HG03460 (cell line): ENCODE data around the gene LSAMP.

Experiments
- ATAC-seq: cut with Tn5 transposase; IDR thresholded peaks from one replicate; pipeline ENCODE4 v1.9.1; 2021; ENCODE audit not compliant: unreplicated experiment

LSAMP gene

GRCh38 chr3:115980709-115981108 lies 464.6 kb downstream of the LSAMP start:
- no peak for ATAC-seq

- no peak for ATAC-seq
These were observed 467.4 kb downstream of the LSAMP start for GRCh38 chr3:115977866-115978265.

GRCh38 chr3:115975796-115976195 lies 469.5 kb downstream of the LSAMP start:
- ATAC-seq: no peak

- no peak for ATAC-seq
These were observed 469.9 kb downstream of the LSAMP start for GRCh38 chr3:115975353-115975752.

GRCh38 chr3:115974940-115975339 lies 470.3 kb downstream of the LSAMP start:
- no peak for ATAC-seq

GRCh38 chr3:115968871-115969270 lies 476.4 kb downstream of the LSAMP start:
- no peak for ATAC-seq

GRCh38 chr3:115961380-115961779 lies 483.9 kb downstream of the LSAMP start:
- ATAC-seq: no peak

GRCh38 chr3:115960799-115961198 lies 484.5 kb downstream of the LSAMP start:
- no peak for ATAC-seq

- ATAC-seq: no peak
These were observed 486.8 kb downstream of the LSAMP start for GRCh38 chr3:115958526-115958925.

- no peak for ATAC-seq
These were observed 498.0 kb downstream of the LSAMP start for GRCh38 chr3:115947325-115947724.

GRCh38 chr3:115943579-115943978 lies 501.7 kb downstream of the LSAMP start:
- ATAC-seq: no peak

- ATAC-seq: no peak
These were observed 508.2 kb downstream of the LSAMP start for GRCh38 chr3:115937054-115937453.

- no peak for ATAC-seq
These were observed 512.5 kb downstream of the LSAMP start for GRCh38 chr3:115932807-115933206.

- ATAC-seq: no peak
These were observed 513.7 kb downstream of the LSAMP start for GRCh38 chr3:115931581-115931980.

GRCh38 chr3:115930922-115931321 lies 514.4 kb downstream of the LSAMP start:
- no peak for ATAC-seq

GRCh38 chr3:115930168-115930567 lies 515.1 kb downstream of the LSAMP start:
- no peak for ATAC-seq

GRCh38 chr3:115928376-115928775 lies 516.9 kb downstream of the LSAMP start:
- ATAC-seq: no peak

GRCh38 chr3:115927197-115927596 lies 518.1 kb downstream of the LSAMP start:
- no peak for ATAC-seq

- no peak for ATAC-seq
These were observed 522.5 kb downstream of the LSAMP start for GRCh38 chr3:115922681-115923347.

- no peak for ATAC-seq
These were observed 523.6 kb downstream of the LSAMP start for GRCh38 chr3:115921711-115922110.

GRCh38 chr3:115918900-115919299 lies 526.4 kb downstream of the LSAMP start:
- no peak for ATAC-seq

- ATAC-seq: no peak
These were observed 528.4 kb downstream of the LSAMP start for GRCh38 chr3:115916866-115917265.

GRCh38 chr3:115915061-115915460 lies 530.2 kb downstream of the LSAMP start:
- no peak for ATAC-seq
